Measurements from ENCODE around the gene TOX3. TPM values are rescaled to one million over a fixed set of nuclear protein-coding genes. Genes with fewer than 3 reads are reported as not detected.

TOX3 gene
- total and polyA plus RNA-seq, 2 donors (not counting 1 experiment from before 2014, with no cell fraction given): not detected

- no peak overlapping the region for H3K4me3 ChIP-seq (ENCODE audit: control extremely low read depth in 1 of 5, extremely low read depth in 1 of 5, insufficient read depth in 1 of 5, low read depth in 2 of 5, low read length in 4 of 5)
- H3K9me3 Mint-ChIP-seq (ENCODE audit: insufficient read depth): no peaks in the 10 kb centered on the region
- no peak overlapping the region for H3K4me3 Mint-ChIP-seq
- no peaks in the 10 kb centered on the region for H3K9me3 ChIP-seq (ENCODE audit: control extremely low read depth in 1 of 3, control insufficient read depth in 2 of 3, insufficient read depth in 1 of 3, low read length in 2 of 3)
- no peak overlapping the region for H3K27ac Mint-ChIP-seq
- ChIA-PET CTCF (no interaction called here), POLR2A (no interaction called here)
- no peak overlapping the region for H2AFZ ChIP-seq (ENCODE audit: insufficient read depth, low read depth, low read length, poor library complexity, severe bottlenecking)
- H3K9ac ChIP-seq (ENCODE audit: low read length): no peak overlapping the region
- H3K36me3 ChIP-seq (replicated peaks in 1 of 2; ENCODE audit: control extremely low read depth in 1 of 2, control insufficient read depth in 1 of 2, extremely low read depth in 1 of 2, insufficient read depth in 2 of 2, low read length in 1 of 2): no peaks in the 10 kb centered on the region
- ATAC-seq (ENCODE audit: low read depth): no peak
- H3K4me2 ChIP-seq (replicated peaks; ENCODE audit: low read depth, low read length, poor library complexity, severe bottlenecking): no peak overlapping the region
- WGBS (ENCODE audit: insufficient coverage): 100% methylated on average over 1 of the region's 8 CpGs
- intact Hi-C loops (cut with micrococcal nuclease): no loop called here
- H3K27ac ChIP-seq (ENCODE audit: low read length in 2 of 2): no peak overlapping the region
- peaks cover 5% of the 10 kb centered on the region for H3K27me3 Mint-ChIP-seq
- no peaks in the 10 kb centered on the region for H3K27me3 ChIP-seq (replicated peaks in 1 of 4; ENCODE audit: control extremely low read depth in 1 of 4, control insufficient read depth in 3 of 4, insufficient read depth in 4 of 4, low read length in 3 of 4)
- no peak for DNase-seq
- no peaks in the 10 kb centered on the region for H3K4me1 ChIP-seq (ENCODE audit: control insufficient read depth in 2 of 2, insufficient read depth in 2 of 2, low read length in 2 of 2)
- TF ChIP-seq, protein P1, sequence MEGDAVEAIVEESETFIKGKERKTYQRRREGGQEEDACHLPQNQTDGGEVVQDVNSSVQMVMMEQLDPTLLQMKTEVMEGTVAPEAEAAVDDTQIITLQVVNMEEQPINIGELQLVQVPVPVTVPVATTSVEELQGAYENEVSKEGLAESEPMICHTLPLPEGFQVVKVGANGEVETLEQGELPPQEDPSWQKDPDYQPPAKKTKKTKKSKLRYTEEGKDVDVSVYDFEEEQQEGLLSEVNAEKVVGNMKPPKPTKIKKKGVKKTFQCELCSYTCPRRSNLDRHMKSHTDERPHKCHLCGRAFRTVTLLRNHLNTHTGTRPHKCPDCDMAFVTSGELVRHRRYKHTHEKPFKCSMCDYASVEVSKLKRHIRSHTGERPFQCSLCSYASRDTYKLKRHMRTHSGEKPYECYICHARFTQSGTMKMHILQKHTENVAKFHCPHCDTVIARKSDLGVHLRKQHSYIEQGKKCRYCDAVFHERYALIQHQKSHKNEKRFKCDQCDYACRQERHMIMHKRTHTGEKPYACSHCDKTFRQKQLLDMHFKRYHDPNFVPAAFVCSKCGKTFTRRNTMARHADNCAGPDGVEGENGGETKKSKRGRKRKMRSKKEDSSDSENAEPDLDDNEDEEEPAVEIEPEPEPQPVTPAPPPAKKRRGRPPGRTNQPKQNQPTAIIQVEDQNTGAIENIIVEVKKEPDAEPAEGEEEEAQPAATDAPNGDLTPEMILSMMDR (IDR thresholded peaks at IDR 0.05): no peak
- TF ChIP-seq EZH2 (IDR thresholded peaks at IDR 0.05; ENCODE audit: borderline replicate concordance, insufficient read depth, low read depth, low read length, poor library complexity, severe bottlenecking): no peak
- no peaks in the 10 kb centered on the region for H3K79me2 ChIP-seq (ENCODE audit: control insufficient read depth, insufficient read depth, low read length)
- H3K4me1 Mint-ChIP-seq: no peaks in the 10 kb centered on the region
- H4K20me1 ChIP-seq (ENCODE audit: control insufficient read depth, insufficient read depth, low read length, poor library complexity, severe bottlenecking): no peaks in the 10 kb centered on the region
Measured at GRCh38 chr16:52526116-52526828, 20.7 kb downstream of the TOX3 start.

DNA sequence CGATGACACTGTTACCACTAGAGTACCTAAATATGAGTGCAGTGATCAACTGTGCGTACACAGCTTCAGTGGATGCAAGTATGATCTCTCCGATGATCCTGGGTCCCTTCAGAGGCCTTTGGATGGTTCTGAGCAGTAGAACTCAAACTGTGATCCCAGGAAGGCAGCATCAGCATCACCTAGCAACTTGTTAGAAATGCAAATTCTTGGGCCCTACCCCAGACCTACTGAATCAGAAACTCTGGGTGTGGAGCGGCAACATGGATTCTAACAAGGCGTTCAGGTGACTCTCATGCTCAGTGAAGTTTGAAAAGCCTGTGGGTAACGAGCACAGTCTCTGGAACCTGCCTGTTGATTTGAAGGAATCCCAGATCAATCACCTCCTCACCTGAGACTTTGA, 25.4 kb downstream of the TOX3 start:
- no peak overlapping the region for H3K27ac Mint-ChIP-seq
- H3K4me3 Mint-ChIP-seq: no peak overlapping the region
- ChIA-PET CTCF (no interaction called here), POLR2A (no interaction called here)
- no peak overlapping the region for H3K4me2 ChIP-seq (replicated peaks; ENCODE audit: low read depth, low read length, poor library complexity, severe bottlenecking)
- 89% methylated on average over 6 of the region's 6 CpGs for WGBS (ENCODE audit: insufficient coverage)
- H3K9ac ChIP-seq (ENCODE audit: low read length): no peak overlapping the region
- intact Hi-C loops (cut with micrococcal nuclease): no loop called here
- H3K27me3 ChIP-seq (replicated peaks in 1 of 4; ENCODE audit: control extremely low read depth in 1 of 4, control insufficient read depth in 3 of 4, insufficient read depth in 4 of 4, low read length in 3 of 4): no peaks in the 10 kb centered on the region
- DNase-seq (no peak), ATAC-seq (ENCODE audit: low read depth) (no peak)
- H3K27me3 Mint-ChIP-seq: peaks cover 5% of the 10 kb centered on the region
- no peaks in the 10 kb centered on the region for H3K36me3 ChIP-seq (replicated peaks in 1 of 2; ENCODE audit: control extremely low read depth in 1 of 2, control insufficient read depth in 1 of 2, extremely low read depth in 1 of 2, insufficient read depth in 2 of 2, low read length in 1 of 2)
- no peaks in the 10 kb centered on the region for H4K20me1 ChIP-seq (ENCODE audit: control insufficient read depth, insufficient read depth, low read length, poor library complexity, severe bottlenecking)
- H3K9me3 ChIP-seq (ENCODE audit: control extremely low read depth in 1 of 3, control insufficient read depth in 2 of 3, insufficient read depth in 1 of 3, low read length in 2 of 3): no peaks in the 10 kb centered on the region
- H3K4me1 Mint-ChIP-seq: no peaks in the 10 kb centered on the region
- H3K4me3 ChIP-seq (ENCODE audit: control extremely low read depth in 1 of 5, extremely low read depth in 1 of 5, insufficient read depth in 1 of 5, low read depth in 2 of 5, low read length in 4 of 5): no peak overlapping the region
- H3K79me2 ChIP-seq (ENCODE audit: control insufficient read depth, insufficient read depth, low read length): no peaks in the 10 kb centered on the region
- no peaks in the 10 kb centered on the region for H3K4me1 ChIP-seq (ENCODE audit: control insufficient read depth in 2 of 2, insufficient read depth in 2 of 2, low read length in 2 of 2)
- no peak overlapping the region for H3K27ac ChIP-seq (ENCODE audit: low read length in 2 of 2)
- TF ChIP-seq EZH2 (IDR thresholded peaks at IDR 0.05; ENCODE audit: borderline replicate concordance, insufficient read depth, low read depth, low read length, poor library complexity, severe bottlenecking): no peak
- TF ChIP-seq, protein P1 (IDR thresholded peaks at IDR 0.05): no peak
- H2AFZ ChIP-seq (ENCODE audit: insufficient read depth, low read depth, low read length, poor library complexity, severe bottlenecking): no peak overlapping the region
- H3K9me3 Mint-ChIP-seq (ENCODE audit: insufficient read depth): peaks cover 3% of the 10 kb centered on the region
